ENCODE data around the gene NR1D1. TPM values are rescaled to one million over a fixed set of nuclear protein-coding genes. Genes with fewer than 3 reads are reported as not detected.

Gene NR1D1
- total RNA-seq, 4 donors from 2014 or later, result 3.4 to 9.9 (median 5.1) TPM

- H3K9me3 ChIP-seq, result no peaks in the 10 kb centered on the region
- intact Hi-C loops (cut with DNase I), result no loop called here
- no peaks in the 10 kb centered on the region for H3K27me3 ChIP-seq
- no peak overlapping the region for H3K4me3 ChIP-seq (replicated peaks in 1 of 3)
- no peak for DNase-seq
- peaks cover 46 to 93% of the 10 kb centered on the region in 2 donors for H3K4me1 ChIP-seq
- TF ChIP-seq CTCF (IDR thresholded peaks at IDR 0.05) (no peak), POLR2A (IDR thresholded peaks at IDR 0.05) (no peak)
- no peaks in the 10 kb centered on the region for H3K36me3 ChIP-seq
- 60 to 66% methylated on average over 20 of the region's 20 CpGs for WGBS, 2 donors
- H3K27ac ChIP-seq, result peak overlapping the region; percentile 93 to 96 (median 94)
Observed at GRCh38 chr17:40106760-40107521, 6.6 kb upstream of the NR1D1 start.

- intact Hi-C loops (cut with DNase I), result no loop called here
- no peak for DNase-seq
Observed at GRCh38 chr17:40105861-40106759, 5.7 kb upstream of the NR1D1 start.

GRCh38 chr17:40104594-40105486 is 4.5 kb upstream of the NR1D1 start:
- WGBS, 2 donors, result 73 to 83% methylated on average over 3 of the region's 3 CpGs
- H3K36me3 ChIP-seq, result no peaks in the 10 kb centered on the region
- H3K27ac ChIP-seq, result peak overlapping the region in 1 of 3 donors; percentile 71
- TF ChIP-seq CTCF (IDR thresholded peaks at IDR 0.05), result no peak
- TF ChIP-seq POLR2A (IDR thresholded peaks at IDR 0.05), result no peak
- intact Hi-C loops (cut with DNase I), result no loop called here
- no peaks in the 10 kb centered on the region for H3K27me3 ChIP-seq
- H3K4me1 ChIP-seq, result peaks cover 37 to 84% of the 10 kb centered on the region in 2 donors
- no peak overlapping the region for H3K4me3 ChIP-seq (replicated peaks in 1 of 3)
- DNase-seq, result no peak
- no peaks in the 10 kb centered on the region for H3K9me3 ChIP-seq

More at GRCh38 chr17:40105861-40106759, 5.7 kb upstream of the NR1D1 start:
- H3K4me3 ChIP-seq (replicated peaks in 1 of 3), result no peak overlapping the region
- no peaks in the 10 kb centered on the region for H3K9me3 ChIP-seq
- H3K27ac ChIP-seq, result peak overlapping the region in 2 of 3 donors; percentile 93 to 94
- peaks cover 41 to 93% of the 10 kb centered on the region in 2 donors for H3K4me1 ChIP-seq
- no peaks in the 10 kb centered on the region for H3K27me3 ChIP-seq
- WGBS, 2 donors, result 89 to 90% methylated on average over 5 of the region's 5 CpGs
- no peaks in the 10 kb centered on the region for H3K36me3 ChIP-seq
- TF ChIP-seq CTCF (IDR thresholded peaks at IDR 0.05) (no peak), POLR2A (IDR thresholded peaks at IDR 0.05) (no peak)

- H3K36me3 ChIP-seq, result no peaks in the 10 kb centered on the region
- no peaks in the 10 kb centered on the region for H3K9me3 ChIP-seq
- WGBS, 2 donors, result 52 to 76% methylated on average over 2 of the region's 2 CpGs
- intact Hi-C loops (cut with DNase I), result no loop called here
- TF ChIP-seq POLR2A (IDR thresholded peaks at IDR 0.05), result no peak
- TF ChIP-seq CTCF (IDR thresholded peaks at IDR 0.05), result no peak
- H3K27ac ChIP-seq, result peak overlapping the region; percentile 17 to 71 (median 49)
- peaks cover 35 to 75% of the 10 kb centered on the region in 2 donors for H3K4me1 ChIP-seq
- H3K27me3 ChIP-seq, result no peaks in the 10 kb centered on the region
- no peak overlapping the region for H3K4me3 ChIP-seq (replicated peaks in 1 of 3)
- no peak for DNase-seq
Observed at GRCh38 chr17:40103688-40104087, 3.3 kb upstream of the NR1D1 start.
